ENCODE results near the gene ORAI2.

ORAI2 gene

DNA sequence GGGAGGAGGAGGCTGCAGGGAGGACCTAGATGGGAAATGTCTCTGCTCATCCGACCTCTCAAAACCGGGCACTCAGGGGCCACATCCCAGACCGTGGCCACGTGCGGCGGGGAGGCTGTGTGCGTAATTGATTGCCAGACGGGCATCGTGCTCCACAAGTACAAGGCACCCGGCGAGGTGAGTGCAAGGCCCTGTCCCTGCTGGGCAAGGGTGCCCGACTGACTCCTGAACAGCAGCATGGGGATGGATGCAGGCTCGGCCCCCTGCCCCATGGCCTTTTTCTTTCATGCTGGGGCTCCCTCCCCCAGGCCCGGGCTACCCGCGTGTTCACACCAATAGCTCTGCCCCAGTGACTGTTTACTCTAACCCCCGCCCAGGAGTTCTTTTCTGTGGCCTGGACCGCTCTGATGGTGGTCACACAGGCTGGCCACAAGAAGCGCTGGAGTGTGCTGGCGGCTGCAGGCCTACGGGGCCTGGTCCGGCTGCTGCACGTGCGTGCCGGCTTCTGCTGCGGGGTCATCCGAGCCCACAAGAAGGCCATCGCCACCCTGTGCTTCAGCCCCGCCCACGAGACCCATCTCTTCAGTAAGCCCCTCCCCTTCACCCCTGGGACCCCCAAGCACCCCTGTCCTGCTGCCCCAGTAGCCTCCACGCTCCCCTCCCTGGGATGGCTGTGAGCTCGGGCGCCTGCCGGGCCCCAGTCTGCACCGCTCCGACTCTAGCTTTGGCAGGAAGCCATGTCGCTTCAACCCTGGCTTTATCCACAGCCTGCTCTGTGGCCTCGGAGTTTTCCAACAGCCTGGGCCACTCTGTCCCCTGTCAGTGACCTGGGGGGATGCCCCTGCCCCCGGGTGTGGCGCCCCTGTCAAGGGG lies 35.3 kb downstream of the ORAI2 start:
- no peak overlapping the region for H3K4me3 ChIP-seq (replicated peaks; ENCODE audit: low read depth, low read length)
- TF ChIP-seq, protein P1, sequence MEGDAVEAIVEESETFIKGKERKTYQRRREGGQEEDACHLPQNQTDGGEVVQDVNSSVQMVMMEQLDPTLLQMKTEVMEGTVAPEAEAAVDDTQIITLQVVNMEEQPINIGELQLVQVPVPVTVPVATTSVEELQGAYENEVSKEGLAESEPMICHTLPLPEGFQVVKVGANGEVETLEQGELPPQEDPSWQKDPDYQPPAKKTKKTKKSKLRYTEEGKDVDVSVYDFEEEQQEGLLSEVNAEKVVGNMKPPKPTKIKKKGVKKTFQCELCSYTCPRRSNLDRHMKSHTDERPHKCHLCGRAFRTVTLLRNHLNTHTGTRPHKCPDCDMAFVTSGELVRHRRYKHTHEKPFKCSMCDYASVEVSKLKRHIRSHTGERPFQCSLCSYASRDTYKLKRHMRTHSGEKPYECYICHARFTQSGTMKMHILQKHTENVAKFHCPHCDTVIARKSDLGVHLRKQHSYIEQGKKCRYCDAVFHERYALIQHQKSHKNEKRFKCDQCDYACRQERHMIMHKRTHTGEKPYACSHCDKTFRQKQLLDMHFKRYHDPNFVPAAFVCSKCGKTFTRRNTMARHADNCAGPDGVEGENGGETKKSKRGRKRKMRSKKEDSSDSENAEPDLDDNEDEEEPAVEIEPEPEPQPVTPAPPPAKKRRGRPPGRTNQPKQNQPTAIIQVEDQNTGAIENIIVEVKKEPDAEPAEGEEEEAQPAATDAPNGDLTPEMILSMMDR (IDR thresholded peaks at IDR 0.05; ENCODE audit: low read depth, low read length, missing control alignments), result no peak
- no peak for DNase-seq (ENCODE audit: extremely low read depth, low read depth)

DNA sequence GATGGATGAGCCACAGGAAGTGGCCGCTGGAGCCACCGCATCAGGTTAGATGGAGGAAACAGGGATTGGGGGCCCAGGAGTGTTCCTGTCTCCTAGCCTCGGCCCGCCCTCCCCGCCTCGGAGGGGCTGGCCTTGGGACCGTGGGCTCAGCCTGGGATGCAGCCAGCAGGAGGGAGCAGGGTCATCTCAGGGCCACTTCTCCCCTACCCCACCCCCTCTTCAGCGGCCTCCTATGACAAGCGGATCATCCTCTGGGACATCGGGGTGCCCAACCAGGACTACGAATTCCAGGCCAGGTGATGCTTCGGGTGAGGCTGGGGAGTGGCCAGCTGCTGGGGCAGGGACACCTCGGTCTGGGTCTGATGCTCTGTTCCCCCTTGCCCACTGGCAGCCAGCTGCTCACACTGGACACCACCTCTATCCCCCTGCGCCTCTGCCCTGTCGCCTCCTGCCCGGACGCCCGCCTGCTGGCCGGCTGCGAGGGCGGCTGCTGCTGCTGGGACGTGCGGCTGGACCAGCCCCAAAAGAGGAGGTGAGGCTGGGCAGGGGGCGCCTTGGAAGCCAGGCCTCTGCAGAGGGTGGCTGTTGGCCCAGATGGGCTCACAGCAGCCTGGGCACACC lies 36.1 kb downstream of the ORAI2 start:
- DNase-seq (ENCODE audit: extremely low read depth, low read depth), result no peak
- no peak overlapping the region for H3K4me3 ChIP-seq (replicated peaks; ENCODE audit: low read depth, low read length)

DNA sequence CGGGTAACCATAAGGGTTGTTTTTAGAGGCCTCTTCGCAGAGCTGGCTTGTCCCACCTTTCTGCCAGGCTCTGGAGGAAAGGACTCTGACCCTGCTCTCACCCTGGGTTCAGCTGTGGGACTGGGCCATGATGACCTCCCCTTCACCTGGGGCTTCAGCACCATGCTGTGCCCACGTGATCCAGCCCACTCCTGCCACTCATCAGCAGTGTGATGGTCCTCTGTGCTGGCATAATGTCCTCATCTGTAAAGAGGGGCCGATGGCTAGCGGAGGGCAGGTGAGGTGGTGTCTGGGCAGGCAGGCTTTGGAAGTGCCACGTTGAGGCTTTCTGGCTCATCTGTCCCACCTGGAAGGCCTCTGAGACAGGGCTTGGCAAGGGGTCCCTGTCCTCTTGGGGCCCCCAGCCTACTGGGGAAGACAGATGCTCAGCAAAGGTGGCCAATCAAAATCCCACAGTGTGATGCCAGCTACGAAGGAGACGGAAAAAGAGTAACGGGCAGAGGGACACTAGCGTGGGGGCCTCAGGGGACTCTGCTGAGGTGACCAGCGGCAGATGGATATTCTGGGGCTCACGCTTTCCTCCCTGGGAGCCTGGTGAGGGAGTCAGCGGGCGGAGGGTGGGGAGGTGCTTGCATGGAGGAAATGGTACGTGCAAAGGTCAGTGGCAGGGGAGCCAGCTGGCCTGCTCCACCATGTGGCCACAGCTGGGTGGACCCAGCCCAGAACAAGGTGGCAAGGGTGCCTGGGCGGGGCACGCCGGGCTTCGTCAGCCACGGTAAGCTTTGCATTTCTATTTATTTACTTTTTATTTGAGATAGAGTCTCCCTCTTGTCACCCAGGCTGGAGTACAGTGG lies 36.8 kb downstream of the ORAI2 start:
- DNase-seq (ENCODE audit: extremely low read depth, low read depth), result no peak
- TF ChIP-seq, protein P1 (IDR thresholded peaks at IDR 0.05; ENCODE audit: low read depth, low read length, missing control alignments), result no peak

More for the DNA sequence above, 36.1 kb downstream of the ORAI2 start:
- TF ChIP-seq, protein P1 (IDR thresholded peaks at IDR 0.05; ENCODE audit: low read depth, low read length, missing control alignments), result no peak

DNA sequence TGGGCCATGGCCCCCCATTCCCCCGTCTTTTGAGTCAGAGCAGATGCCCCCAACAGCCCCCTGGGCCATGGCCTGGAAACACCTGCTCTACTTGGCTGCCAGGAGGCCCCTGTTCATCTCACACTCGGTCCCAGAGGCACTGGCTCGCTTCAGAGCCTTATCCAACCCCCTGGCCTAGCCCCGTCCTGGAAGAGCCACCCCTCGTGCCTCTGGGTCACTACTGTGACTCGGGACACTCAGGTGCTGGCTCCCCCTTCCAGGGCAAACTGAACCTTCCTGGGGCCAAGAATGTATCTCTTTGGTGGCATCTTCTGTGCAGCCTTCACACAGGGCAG lies 38.4 kb downstream of the ORAI2 start:
- DNase-seq (ENCODE audit: extremely low read depth, low read depth), result no peak
- TF ChIP-seq, protein P1 (IDR thresholded peaks at IDR 0.05; ENCODE audit: low read depth, low read length, missing control alignments), result no peak
- no peak overlapping the region for H3K4me3 ChIP-seq (replicated peaks; ENCODE audit: low read depth, low read length)

More for the DNA sequence above, 36.8 kb downstream of the ORAI2 start:
- H3K4me3 ChIP-seq (replicated peaks; ENCODE audit: low read depth, low read length), result no peak overlapping the region

DNA sequence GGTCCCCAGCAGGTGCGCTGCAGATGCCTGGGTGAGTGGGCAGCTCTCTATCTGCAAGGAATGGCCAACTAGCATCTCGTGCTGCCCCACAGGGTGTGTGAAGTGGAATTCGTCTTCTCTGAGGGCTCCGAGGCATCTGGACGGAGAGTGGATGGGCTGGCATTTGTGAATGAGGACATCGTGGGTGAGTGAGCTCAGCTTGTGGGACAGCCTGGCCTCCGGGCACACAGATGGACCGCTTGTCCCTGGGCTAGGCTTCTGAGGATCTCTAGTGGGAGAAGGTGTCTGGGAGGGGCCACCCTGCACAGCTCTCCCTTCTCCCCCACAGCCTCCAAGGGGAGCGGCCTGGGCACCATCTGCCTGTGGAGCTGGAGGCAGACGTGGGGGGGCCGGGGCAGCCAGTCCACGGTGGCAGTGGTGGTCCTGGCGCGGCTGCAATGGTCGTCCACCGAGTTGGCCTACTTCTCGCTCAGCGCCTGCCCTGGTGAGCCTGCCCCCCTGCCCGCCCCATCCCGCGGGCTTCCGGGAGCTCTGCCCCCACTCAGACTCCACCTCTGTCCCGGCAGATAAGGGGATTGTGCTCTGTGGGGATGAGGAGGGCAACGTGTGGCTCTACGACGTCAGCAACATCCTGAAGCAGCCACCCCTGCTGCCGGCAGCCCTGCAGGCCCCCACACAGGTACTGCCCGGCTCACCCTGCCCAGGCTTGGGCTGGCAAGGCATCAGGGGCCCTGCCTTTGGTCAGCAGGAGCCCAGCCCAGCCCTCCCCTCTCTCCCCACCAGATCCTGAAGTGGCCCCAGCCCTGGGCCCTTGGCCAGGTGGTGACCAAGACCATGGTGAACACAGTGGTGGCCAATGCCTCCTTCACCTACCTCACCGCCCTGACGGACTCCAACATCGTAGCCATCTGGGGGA lies 39.0 kb downstream of the ORAI2 start:
- no peak for DNase-seq (ENCODE audit: extremely low read depth, low read depth)
- H3K4me3 ChIP-seq (replicated peaks; ENCODE audit: low read depth, low read length), result no peak overlapping the region
- TF ChIP-seq, protein P1 (IDR thresholded peaks at IDR 0.05; ENCODE audit: low read depth, low read length, missing control alignments), result no peak
